ENCODE results near the gene OPA1.

DNA sequence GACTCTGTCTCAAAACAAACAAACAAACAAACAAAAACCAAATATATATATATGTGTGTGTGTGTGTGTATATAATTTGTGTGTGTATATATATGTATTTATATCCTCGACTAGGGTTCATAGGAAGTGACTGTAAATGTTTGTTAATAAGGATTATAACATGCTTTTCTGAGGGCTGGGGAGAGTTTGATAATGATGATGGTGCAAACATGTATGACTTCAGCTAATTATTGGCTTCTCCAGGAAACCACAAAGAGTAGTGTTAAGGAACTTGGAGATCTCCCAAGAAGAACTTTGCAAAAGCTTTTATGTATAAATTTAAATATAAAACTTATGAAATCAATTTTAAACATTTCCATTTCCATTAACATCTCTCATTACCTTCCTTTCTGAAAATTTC, 3.9 kb upstream of the OPA1 start:
- no peak for TF ChIP-seq YY1 (IDR thresholded peaks at IDR 0.05; ENCODE audit: insufficient read depth, insufficient read length)
- no peak for TF ChIP-seq ZNF274 (IDR thresholded peaks at IDR 0.05; ENCODE audit: low read depth, low read length)
- TF ChIP-seq SUZ12 (IDR thresholded peaks at IDR 0.05; ENCODE audit: extremely low read depth, insufficient read depth, insufficient read length) = no peak
